T-helper 1 cell treated with Interleukin-12 subunit alpha and Interleukin-12 subunit beta and Interleukin-4 antibody, amounts not matched to agents 30 ng/mL and 1 ng/mL, for 36 hours (primary cell): ENCODE data around the gene CDK5R2. TPM values are rescaled to one million over a fixed set of nuclear protein-coding genes. Genes with fewer than 3 reads are reported as not detected.

Experiments
- intact Hi-C: fragments of 100-400 bp; cut with micrococcal nuclease; formaldehyde crosslinking; loops from one replicate; pipeline ENCODE4 v1.15.1; 2024
- total RNA-seq: library from RNA; stranded (reverse); gene quantifications from 2 replicates; pipeline ENCODE4 v1.2.3, GENCODE V29; 2022

The CDK5R2 gene
- total RNA-seq, 1 donor from 2014 or later = not detected

- intact Hi-C loops = loop anchor here (2.0 kb wide), 1 partner anchor 19 kb away; no protein-coding TSS in a partner anchor
Measured at GRCh38 chr2:218961651-218962570, 2.4 kb downstream of the CDK5R2 start.

DNA sequence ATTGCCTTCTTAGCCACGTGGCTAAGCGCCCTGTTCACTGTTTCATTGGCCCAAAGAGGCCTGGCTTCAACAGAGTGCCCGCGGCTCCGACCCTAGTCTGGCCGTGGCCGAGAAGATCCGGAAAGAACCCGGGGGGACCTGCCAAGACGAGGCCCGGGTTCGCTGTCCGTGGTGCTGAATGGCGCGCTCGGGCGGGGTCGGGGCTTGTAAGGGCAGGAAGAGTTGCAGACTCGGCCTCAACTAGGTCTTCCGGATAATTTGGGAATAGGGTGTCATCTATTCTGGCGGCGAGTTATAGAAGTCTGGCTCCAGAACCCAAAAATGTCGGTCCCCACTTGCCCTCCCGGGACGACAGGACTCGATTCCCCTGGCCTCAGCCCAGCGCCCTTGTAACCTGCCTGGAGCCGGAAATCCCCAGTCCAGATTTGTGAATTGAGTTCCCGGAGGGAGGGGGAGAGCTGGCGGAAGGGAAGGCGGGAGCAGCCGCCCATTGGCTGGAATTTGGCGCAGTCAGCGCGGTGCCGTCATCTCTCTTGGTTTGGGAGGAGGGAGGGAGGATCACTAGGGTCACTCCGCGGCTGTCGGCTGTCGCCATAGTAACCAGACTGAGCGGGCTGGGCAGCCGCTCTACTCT is 3.5 kb downstream of the CDK5R2 start:
- intact Hi-C loops = loop anchor here (2.0 kb wide), 1 partner anchor 18 kb away; no protein-coding TSS in a partner anchor

DNA sequence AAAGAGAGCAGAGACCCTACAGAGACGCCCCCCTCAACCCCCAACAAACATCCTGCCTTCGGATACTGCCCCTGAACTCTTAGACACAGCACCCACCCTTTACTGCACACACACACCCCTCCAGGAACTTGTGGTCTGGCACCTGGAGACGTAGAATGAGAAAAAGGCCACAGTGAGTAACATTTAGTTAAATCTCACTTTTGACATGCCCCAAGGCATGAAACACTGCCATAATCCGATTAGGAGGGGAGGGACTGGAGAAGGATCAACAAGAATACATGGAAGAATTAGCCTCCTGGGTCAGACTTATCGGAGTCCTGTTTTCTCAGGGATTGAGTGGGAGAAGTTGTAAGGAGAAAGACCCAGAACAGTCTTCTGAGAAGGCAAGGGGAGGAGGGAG is 4.1 kb downstream of the CDK5R2 start:
- intact Hi-C loops = loop anchor here (2.0 kb wide), 1 partner anchor 17 kb away; no protein-coding TSS in a partner anchor

DNA sequence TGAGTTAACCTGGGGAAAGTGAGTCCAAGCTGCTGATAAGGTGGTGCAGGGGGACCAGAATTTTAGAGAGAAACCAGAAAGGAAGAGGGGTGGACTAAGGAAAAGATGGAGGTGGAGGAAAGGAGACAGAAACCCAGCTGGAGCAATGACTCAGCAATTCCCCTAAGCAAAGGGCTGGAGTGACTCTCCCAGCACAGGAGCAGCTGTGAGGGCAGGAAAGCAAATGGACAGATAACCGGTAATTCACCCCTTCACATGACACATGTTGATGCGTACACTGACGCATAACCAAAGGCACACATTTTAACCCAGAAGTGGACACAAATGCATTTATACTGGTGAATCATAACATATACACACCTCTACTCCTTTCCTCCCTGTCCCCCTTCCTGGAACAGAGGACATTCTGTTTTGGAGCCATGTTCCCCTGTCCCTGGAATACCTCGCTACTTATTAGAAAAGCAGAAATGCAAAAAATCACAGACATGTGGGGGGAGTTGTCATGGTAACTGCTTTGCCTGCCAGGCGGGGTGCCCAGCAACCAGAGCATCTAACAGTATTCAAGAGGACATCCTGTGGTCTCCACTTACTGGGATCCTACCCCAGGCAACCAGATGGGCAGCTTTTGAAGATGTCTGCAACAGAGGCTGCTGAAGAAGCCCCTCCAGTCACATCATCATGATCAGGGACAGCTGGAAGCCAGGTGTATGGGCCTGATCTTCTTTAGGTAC is 4.7 kb downstream of the CDK5R2 start:
- intact Hi-C loops = no loop called here

DNA sequence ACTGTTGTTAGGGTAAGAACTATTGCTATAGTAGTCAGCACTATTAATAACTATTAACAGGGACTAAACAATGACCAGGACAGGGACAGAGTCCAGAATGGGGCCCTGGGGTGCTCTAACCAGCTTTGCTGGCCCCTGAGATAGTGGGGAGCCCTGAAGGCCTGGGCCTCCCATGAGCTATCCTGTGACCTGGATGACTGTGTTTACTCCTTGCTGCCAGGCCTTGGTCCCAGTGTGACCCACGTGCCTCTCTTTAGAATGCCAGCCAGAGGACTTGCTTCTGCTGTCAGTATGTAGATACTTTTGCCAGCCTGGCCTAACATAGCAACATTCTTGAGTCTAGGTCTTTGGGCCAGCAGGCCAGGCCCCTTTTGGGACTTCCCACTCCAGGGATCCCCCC is 11.4 kb downstream of the CDK5R2 start:
- intact Hi-C loops = no loop called here

GRCh38 chr2:218975060-218975777 is 15.8 kb downstream of the CDK5R2 start:
- intact Hi-C loops = no loop called here

DNA sequence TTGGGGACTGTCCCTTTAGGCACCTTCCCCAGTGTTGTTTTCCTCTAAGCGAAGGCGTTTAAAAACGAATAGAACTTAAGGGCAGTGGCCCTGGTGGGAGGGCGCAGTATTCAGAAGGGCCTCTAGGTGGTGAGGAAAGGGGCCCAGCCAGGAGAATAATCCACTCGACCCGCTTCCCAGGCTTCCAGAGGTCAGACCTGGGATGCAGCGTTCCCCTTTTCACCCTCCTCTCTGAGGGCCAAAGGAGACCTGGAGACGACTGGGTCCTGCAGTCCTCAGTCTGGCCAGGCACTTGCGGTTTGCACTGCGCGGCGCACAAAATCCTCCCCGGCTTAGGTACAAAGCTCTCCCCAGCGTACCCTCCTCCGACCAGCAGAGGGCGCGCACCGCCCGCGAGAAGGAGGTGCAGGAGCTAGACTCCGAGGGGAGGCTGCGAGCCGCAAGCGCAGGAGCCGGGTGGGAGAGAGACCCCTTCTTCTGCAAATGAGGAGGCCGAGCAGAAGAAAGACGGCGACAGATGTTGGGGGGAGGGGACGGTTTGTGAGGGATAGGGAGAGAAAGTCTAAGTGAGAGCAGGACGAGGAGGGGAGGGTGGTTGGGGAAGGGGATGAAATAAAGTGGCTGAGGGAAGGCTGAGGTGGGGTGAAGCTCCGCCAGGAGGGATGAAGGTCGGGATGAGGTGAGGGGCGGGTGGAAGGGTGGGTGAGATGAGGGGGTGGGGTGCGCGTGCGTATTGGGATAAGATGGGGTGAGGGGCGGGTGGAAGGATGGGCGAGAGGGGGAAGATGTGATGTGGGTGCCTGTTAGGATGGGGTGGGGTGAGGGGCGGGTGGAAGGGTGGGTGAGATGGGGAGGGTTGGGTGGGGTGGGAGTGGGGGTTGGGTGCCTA is 20.6 kb downstream of the CDK5R2 start:
- intact Hi-C loops = loop anchor here (1.0 to 5.0 kb wide), 6 partner anchors 16 to 127 kb away; no protein-coding TSS in a partner anchor

DNA sequence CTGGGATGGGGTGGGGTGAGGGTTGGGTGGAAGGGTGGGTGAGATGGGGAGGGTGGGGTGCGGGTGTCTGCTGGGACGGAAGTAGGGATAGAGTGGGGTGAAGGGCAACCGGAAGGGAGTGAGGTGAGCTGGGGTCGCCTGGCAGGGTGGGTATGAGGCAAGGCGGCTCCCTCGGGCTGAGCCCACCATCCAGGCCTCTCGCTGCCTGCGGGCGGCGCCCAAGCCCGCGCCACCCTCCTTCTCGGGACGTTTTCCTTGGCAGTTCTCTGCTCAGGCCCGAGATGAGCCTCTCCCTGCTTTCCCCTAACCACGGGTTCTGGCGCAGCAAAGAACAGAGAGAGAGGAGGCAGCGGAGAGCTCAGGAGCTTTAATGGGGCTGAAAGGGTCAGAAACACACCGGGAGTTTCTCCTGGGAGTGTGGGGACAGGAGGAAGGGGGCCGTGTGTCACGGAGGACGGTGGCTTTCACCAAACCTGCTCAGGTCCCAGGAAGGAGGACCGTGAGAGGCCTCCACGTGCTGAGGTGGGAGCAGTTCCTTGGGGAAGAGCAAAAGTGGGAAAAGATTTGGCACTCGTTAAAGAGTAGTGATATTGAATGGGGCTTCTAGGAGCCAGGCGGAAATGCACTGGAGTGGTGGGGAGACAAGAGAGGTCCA is 21.4 kb downstream of the CDK5R2 start:
- intact Hi-C loops = loop anchor here (1.0 to 5.0 kb wide), 6 partner anchors 15 to 128 kb away; no protein-coding TSS in a partner anchor

GRCh38 chr2:218981390-218981880 is 22.0 kb downstream of the CDK5R2 start:
- intact Hi-C loops = loop anchor here (2.0 to 5.0 kb wide), 2 partner anchors 19 to 76 kb away; no protein-coding TSS in a partner anchor

DNA sequence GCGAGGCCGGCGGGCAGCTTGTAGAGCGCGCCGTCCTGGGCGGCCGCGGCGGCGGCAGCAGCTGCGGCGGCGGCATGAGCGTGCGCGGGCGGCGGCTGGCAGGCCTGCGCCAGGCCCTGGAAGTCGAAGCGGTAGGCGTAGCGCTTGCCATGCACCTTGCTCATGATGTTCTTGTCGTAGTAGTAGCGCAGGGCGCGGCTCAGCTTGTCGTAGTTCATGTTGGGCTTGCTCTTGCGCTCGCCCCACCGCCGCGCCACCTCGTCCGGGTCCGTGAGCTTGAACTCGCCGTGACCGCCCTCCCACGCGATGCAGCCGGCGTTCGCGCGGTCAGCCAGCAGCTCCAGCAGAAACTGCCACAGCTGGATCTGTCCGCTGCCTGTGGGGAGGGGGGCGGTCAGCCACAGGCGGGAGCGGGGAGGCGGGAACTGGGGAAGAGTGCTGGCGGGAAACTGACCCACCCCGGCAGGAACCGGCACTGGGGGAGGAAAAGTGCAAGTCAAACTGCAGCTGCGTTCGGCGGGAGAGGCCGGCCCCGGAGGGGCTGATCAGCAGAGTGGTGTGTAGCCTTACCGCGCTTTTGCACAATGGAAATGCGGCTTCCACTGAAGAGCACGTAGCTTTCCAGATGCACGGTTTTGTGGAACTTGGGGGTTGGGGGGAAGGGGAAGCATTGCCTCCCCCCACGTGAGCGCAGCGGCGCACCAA is 22.6 kb downstream of the CDK5R2 start:
- intact Hi-C loops = loop anchor here (1.0 to 5.0 kb wide), 3 partner anchors 11 to 75 kb away; partner anchors contain the start of gene CRYBA2

- intact Hi-C loops = loop anchor here (1.0 to 5.0 kb wide), 2 partner anchors 11 to 75 kb away; partner anchors contain the start of gene CRYBA2
Measured at GRCh38 chr2:218982586-218983262, 23.3 kb downstream of the CDK5R2 start.

GRCh38 chr2:218983263-218983933 is 23.9 kb downstream of the CDK5R2 start:
- intact Hi-C loops = loop anchor here (5.0 kb wide), 1 partner anchor 74 kb away; no protein-coding TSS in a partner anchor

DNA sequence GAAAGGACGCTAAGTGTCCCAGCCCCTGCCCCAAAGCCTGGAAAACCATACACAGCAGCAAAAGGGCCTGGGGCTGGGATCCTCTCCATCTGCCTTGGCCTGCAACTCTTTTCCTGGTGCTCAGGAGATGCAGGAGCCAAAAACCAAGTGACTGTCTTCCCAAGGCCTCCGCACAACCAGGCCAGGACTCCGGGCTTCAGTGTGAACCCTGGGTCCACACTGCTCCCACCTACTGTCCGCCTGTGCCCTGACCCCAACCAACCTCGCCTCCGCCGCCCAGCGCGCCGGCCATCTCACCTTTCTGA is 24.4 kb downstream of the CDK5R2 start:
- intact Hi-C loops = loop anchor here (5.0 kb wide), 1 partner anchor 73 kb away; no protein-coding TSS in a partner anchor

GRCh38 chr2:218984239-218985020 is 25.0 kb downstream of the CDK5R2 start:
- intact Hi-C loops = loop anchor here (5.0 kb wide), 1 partner anchor 73 kb away; no protein-coding TSS in a partner anchor

DNA sequence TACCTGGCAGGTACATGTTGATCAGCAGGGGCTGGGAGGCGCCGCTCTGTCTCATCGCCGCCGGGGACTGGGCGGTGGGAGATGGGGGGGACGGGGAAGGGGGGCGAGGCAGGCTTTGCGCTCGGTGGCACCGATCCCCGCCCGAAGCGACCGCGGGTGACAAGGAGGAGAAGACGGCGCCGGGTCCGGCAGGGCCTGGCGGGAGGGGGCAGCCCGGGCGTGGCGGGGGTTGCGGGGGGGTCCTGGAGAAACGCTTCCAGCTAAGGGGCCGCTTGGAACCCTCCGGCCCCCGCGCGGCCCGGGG is 25.5 kb downstream of the CDK5R2 start, which contains the start of gene FEV:
TSS of gene FEV (minus strand) at position 164 of the 304 bp plus-strand sequence. CDS start at position 55, 109 bp downstream.
- intact Hi-C loops = no loop called here
